Brain pericyte (primary cell): ENCODE data around the gene TMEM125.

Experiments
- DNase-seq: peaks from one replicate; pipeline ENCODE4 v3.0.0-alpha.2; 2012; ENCODE audit warnings: low read depth, low spot score

The TMEM125 gene

GRCh38 chr1:43293176-43293575 lies 23.4 kb downstream of the TMEM125 start:
- no peak for DNase-seq

GRCh38 chr1:43293896-43294760 lies 24.3 kb downstream of the TMEM125 start:
- no peak for DNase-seq

DNA sequence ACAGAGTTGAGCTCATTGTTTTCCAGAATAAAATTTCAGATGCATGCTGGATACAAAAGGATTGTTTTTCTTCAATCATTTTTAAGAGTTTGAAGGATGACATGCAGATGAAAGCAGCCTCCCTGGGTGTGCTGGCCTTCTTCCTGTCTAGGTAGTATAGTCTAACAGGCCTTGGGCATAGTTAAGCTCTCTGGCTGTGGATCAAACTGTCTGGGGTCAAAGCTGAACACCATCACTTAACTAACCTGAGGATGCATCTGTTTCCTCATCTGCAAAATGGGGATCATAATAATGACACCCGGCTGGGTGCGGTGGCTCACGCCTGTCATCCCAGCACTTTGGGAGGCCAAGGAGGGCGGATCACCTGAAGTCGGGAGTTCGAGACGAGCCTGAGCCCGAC lies 25.0 kb downstream of the TMEM125 start:
- DNase-seq: no peak

GRCh38 chr1:43296207-43296606 lies 26.4 kb downstream of the TMEM125 start:
- DNase-seq: no peak

- no peak for DNase-seq
These were observed 28.3 kb downstream of the TMEM125 start for GRCh38 chr1:43298055-43298454.

DNA sequence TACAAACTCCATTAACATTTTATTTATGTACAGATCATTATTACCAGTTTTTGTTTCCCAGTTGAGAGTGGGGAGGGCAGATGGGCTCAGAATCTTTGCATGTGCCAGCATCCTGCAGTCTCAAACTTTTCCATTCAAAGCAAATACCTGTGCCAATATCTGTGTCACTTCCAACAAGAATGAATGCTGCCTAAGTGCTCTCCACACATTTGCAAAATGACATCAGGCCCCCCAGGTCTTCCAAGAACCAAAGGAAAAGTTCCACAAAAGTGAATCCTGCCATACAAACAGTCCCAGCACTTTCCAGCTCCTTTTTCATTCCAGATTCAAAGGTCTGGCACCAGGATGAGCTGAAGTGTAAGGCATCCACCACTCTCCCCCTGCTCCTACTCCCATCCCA lies 29.3 kb downstream of the TMEM125 start:
- DNase-seq: no peak

- DNase-seq: no peak
These were observed 30.8 kb downstream of the TMEM125 start, which contains the start of gene TIE1 for GRCh38 chr1:43300378-43301094. TSS of gene TIE1 (plus strand) at chr1:43300982. CDS start at chr1:43301072, 90 bp downstream.

DNA sequence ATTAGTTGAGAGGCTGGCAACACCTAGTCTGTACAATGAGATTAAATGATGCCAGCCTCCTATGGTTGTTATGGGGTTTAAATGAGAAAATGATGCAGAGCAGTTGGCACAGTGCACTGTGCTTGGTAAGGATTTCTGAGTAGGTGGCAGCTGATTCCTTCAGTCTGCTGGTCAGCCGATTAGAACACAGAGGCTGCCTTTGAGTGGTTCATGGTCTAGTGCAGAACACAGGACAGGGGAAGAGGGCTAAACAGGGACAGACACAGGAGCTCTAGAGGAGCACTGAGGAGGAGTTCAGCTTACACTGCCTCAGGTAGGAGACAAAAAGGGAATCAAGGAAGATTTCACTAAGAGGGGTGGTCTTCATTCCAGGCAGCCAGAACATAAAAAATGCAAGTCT lies 32.4 kb downstream of the TMEM125 start:
- DNase-seq: no peak

GRCh38 chr1:43302721-43303470 lies 33.1 kb downstream of the TMEM125 start:
- DNase-seq: no peak

DNA sequence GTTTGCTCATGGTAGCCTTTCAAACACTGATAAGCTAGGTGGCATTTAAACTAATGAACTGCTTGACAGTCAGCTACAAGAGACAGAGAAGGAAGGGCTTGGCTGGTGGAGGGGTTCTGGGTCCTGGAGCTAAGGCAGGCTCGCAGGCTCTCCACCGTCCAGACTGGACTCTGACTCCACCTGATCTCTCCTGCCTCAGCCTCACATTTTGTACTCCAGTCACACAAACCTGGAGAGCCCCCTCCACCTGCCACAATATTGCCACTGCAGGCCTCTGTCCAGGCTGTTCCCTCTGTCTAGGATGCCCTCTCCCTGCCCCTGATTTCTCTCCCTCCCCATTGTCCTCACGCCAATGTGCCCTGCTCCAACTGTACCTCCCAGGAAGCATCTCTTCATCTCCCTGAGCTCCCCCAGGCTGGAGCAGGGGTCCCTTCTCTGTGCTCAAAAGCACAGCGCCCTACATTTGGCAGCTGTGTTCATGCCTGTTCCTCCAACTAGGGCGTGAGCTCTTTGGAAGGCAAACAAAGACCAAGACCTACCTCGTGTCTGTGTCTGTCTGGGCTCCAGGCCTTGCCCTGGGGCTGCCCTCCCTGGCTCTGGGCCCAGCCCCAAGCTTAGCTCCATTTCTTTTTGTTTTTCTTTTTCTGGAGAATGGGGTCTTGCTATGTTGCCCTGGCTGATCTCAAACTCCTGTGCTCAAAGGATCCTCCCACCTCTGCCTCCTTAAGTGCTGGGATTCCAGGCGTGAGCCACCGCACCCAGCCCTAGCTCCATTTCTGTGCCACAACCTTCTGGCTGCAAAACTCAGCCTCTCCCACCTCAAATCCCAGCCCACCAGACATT lies 33.9 kb downstream of the TMEM125 start:
- no peak for DNase-seq

- DNase-seq: no peak
These were observed 34.5 kb downstream of the TMEM125 start for GRCh38 chr1:43304314-43304681.

GRCh38 chr1:43304771-43305300 lies 35.1 kb downstream of the TMEM125 start:
- no peak for DNase-seq

DNA sequence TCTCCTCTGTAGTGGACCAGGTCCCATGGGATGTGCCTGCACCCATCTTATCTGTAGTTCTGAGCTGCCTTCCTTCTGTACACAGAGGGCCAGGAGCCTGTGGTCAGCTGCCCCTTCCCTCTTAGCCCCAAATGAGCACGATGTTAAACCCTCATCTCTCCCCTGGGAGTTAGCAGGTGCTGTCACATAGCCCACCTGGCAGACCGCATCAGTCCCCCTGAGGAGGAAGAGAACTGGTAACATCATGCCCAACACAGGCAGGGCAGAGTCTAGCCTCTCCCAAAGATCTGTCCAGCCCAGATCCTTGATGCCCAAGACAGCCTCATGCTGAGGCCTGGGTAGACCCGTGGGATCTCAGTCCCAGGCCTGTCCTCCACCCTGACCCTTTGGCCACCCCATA lies 35.7 kb downstream of the TMEM125 start:
- no peak for DNase-seq

DNA sequence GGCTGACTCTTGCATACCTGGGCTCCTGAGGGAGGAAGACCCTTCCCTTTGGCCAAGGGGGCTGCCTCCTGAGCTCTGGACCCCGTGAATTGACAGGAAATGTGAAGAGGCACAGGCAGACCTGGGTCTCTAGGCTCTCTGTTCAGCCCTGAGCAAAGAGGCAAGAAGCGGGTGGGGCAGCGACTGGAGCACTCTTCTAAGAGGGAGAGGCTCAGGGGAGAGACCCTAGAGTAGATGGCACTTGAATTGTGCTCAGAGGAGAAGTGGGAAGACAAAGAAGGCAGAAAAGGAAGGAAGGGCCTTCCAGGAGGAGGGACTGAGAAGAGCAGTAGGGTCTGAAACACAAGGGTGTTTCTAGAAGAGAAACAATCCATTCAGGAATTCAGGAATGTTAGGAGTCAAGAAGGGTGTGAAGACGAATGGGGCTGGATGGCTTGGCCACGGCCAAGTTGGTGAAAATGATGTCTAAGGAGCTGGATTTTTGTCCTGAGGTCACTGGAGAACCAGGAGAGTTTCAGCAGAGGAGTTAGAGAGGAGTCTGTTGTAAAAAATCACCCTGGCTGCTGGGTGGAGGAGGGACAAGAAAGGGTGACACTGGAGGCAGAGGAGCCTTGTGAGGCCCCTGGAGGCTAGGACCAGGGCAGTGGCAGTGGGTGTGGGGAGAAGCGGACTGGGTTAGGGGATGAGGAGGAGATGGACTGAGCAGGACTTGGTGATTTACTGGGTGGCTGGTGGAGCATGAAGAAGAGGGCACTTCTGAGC lies 36.3 kb downstream of the TMEM125 start:
- no peak for DNase-seq

GRCh38 chr1:43306688-43307457 lies 37.1 kb downstream of the TMEM125 start:
- DNase-seq: no peak

DNA sequence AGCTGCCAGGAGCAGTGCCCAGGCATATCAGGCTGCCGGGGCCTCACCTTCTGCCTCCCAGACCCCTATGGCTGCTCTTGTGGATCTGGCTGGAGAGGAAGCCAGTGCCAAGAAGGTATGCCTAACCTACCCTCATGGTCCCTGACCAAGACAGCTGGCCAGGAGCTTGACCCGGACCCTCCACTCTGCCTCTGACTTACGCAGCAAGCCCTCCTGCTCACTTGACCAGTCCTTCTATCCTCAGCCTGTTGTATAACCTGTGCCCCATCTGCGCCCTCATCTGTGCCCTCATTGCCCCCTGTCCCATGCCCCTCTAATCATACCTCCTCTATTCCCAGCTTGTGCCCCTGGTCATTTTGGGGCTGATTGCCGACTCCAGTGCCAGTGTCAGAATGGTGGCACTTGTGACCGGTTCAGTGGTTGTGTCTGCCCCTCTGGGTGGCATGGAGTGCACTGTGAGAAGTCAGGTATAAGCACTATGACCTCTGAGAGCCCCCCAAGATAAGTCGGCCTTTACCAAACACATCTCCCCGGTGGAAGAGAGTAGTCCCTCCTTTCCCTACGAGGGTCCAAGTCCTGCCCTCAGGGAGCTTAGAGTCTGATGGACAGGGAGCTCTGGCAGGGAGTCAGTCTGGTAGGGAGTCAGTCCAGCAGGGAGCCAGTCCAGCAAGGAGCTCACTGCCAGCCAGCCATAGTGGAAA lies 37.8 kb downstream of the TMEM125 start:
- DNase-seq: no peak

- DNase-seq: no peak
These were observed 39.0 kb downstream of the TMEM125 start for GRCh38 chr1:43308635-43309404.

GRCh38 chr1:43309405-43310025 lies 39.7 kb downstream of the TMEM125 start:
- DNase-seq: no peak
